Smooth muscle cell (in vitro differentiated cells): Measurements from ENCODE around the gene HSPA9. TPM values are rescaled to one million over a fixed set of nuclear protein-coding genes. Genes with fewer than 3 reads are reported as not detected.

ENCODE experiments used
- DNase-seq: peaks from one replicate; lab custom pipeline; 2025; ENCODE audit not compliant: unreplicated experiment; lab: John Stamatoyannopoulos, UW
- H2AFZ ChIP-seq: fragments of 200-600 bp; sonication (generic); 2 replicates; pipeline ENCODE4 v1.6.0; 2016; ENCODE audit warnings: antibody characterized with exemption, low read depth, mild to moderate bottlenecking
- H3F3A ChIP-seq: fragments of 200-600 bp; sonication (generic); 2 replicates; pipeline ENCODE4 v1.6.0; 2017; ENCODE audit warnings: antibody characterized with exemption, low read depth
- H3K27ac ChIP-seq: fragments of 200-600 bp; sonication (generic); 2 replicates; pipeline ENCODE4 v1.5.1; 2016; ENCODE audit warnings: low read depth, mild to moderate bottlenecking
- H3K27me3 ChIP-seq: fragments of 200-600 bp; sonication (generic); 2 replicates; pipeline ENCODE4 v1.6.1; 2016; ENCODE audit warnings: low read depth, mild to moderate bottlenecking
- H3K36me3 ChIP-seq: fragments of 200-600 bp; sonication (generic); 2 replicates; pipeline ENCODE4 v1.5.1; 2016; ENCODE audit warnings: low read depth
- H3K4me1 ChIP-seq: fragments of 200-600 bp; sonication (generic); 2 replicates; pipeline ENCODE4 v1.5.1; 2016; ENCODE audit warnings: low read depth
- H3K4me2 ChIP-seq: fragments of 200-600 bp; sonication (generic); 2 replicates; pipeline ENCODE4 v1.6.0; 2016; ENCODE audit warnings: mild to moderate bottlenecking
- H3K4me3 ChIP-seq: fragments of 200-600 bp; sonication (generic); 2 replicates; pipeline ENCODE4 v1.5.1; 2016; ENCODE audit warnings: mild to moderate bottlenecking
- H3K79me2 ChIP-seq: fragments of 200-600 bp; sonication (generic); 2 replicates; pipeline ENCODE4 v1.6.0; 2016; ENCODE audit warnings: low read depth, mild to moderate bottlenecking
- H3K9ac ChIP-seq: fragments of 200-600 bp; sonication (generic); 2 replicates; pipeline ENCODE4 v1.6.0; 2016; ENCODE audit warnings: low read depth
- H3K9me3 ChIP-seq: fragments of 200-600 bp; sonication (generic); replicated peaks from 2 replicates; pipeline ENCODE4 v1.5.1; 2016; ENCODE audit warnings: low read depth
- H4K20me1 ChIP-seq: fragments of 200-600 bp; sonication (generic); 2 replicates; pipeline ENCODE4 v1.6.0; 2016; ENCODE audit warnings: low read depth
- CTCF ChIP-seq: fragments of 200-600 bp; sonication (generic); IDR thresholded peaks from 2 replicates; pipeline ENCODE4 v1.5.1; 2017; ENCODE audit warnings: borderline replicate concordance, mild to moderate bottlenecking, antibody characterized with exemption; ENCODE audit not compliant: insufficient read depth, poor library complexity, severe bottlenecking
- WGBS: methylation state at CpG from one replicate; pipeline ENCODE4 v1.1.7; 2016; ENCODE audit warnings: low lambda C conversion rate; 5-methylcytosine and 5-hydroxymethylcytosine counted together
- polyA plus RNA-seq: library from polyadenylated mRNA; unstranded; fragments of >200 nt; fragmentation: Nextera tagmentation; extraction: Ambion mirVana; gene quantifications from 2 replicates; pipeline ENCODE4 v1.2.1, GENCODE V29; 2016
- total RNA-seq: library from RNA; depleted of rRNA; stranded (reverse); fragments of >200 nt; gene quantifications from 2 replicates; pipeline ENCODE4 v1.2.3, GENCODE V29; 2014

Gene HSPA9
- total RNA-seq (263 and 317 TPM in 2 replicates), polyA plus RNA-seq (136 and 157 TPM in 2 replicates)

- no peaks in the 10 kb centered on the region for H3K27me3 ChIP-seq
- no peaks in the 10 kb centered on the region for H3K36me3 ChIP-seq
- peak within 1 kb of the TSS; percentile 95 for H3K4me2 ChIP-seq
- peak within 1 kb of the TSS; percentile 80 for H3K4me3 ChIP-seq
- no peaks in the 10 kb centered on the region for H3K9me3 ChIP-seq
- no peak for TF ChIP-seq CTCF
- peaks cover 14% of the 10 kb centered on the region for H3K4me1 ChIP-seq
- peaks cover 43% of the 10 kb centered on the region for H3K79me2 ChIP-seq
- peak; percentile 98 for DNase-seq
- H3K9ac ChIP-seq = peak within 1 kb of the TSS; percentile 99
- peak within 1 kb of the TSS; percentile 98 for H3K27ac ChIP-seq
- WGBS = 1% methylated on average over 73 of the region's 73 CpGs
- peak within 1 kb of the TSS; percentile 91 for H2AFZ ChIP-seq
- no peaks in the 10 kb centered on the region for H3F3A ChIP-seq
- peaks cover 29% of the 10 kb centered on the region for H4K20me1 ChIP-seq
Observed at GRCh38 chr5:138575194-138576015, at the start of gene HSPA9. HSPA9 (minus strand) TSS chr5:138575401; CDS start chr5:138575318, 83 bp downstream.

- DNase-seq = no peak
- Histone ChIP-seq H3K4me1 (no peaks in the 10 kb centered on the region), H3F3A (no peaks in the 10 kb centered on the region), H3K27me3 (no peaks in the 10 kb centered on the region), H3K9ac (no peak overlapping the region), H3K79me2 (no peaks in the 10 kb centered on the region), H3K4me3 (no peak overlapping the region), H3K27ac (no peak overlapping the region), H3K4me2 (no peak overlapping the region), H4K20me1 (no peaks in the 10 kb centered on the region), H3K9me3 (no peaks in the 10 kb centered on the region), H3K36me3 (no peaks in the 10 kb centered on the region), H2AFZ (no peak overlapping the region)
- TF ChIP-seq CTCF = no peak
- WGBS = 93% methylated on average over 4 of the region's 4 CpGs
Observed at GRCh38 chr5:138623053-138623452, 47.9 kb upstream of the HSPA9 start.

- no peak overlapping the region for H3K9ac ChIP-seq
- TF ChIP-seq CTCF = no peak
- H3K36me3 ChIP-seq = no peaks in the 10 kb centered on the region
- no peaks in the 10 kb centered on the region for H3K27me3 ChIP-seq
- DNase-seq = no peak
- no peak overlapping the region for H3K4me2 ChIP-seq
- WGBS = 60% methylated on average over 4 of the region's 4 CpGs
- H3K4me3 ChIP-seq = no peak overlapping the region
- H3K9me3 ChIP-seq = no peaks in the 10 kb centered on the region
- no peak overlapping the region for H3K27ac ChIP-seq
- no peaks in the 10 kb centered on the region for H3F3A ChIP-seq
- H4K20me1 ChIP-seq = no peaks in the 10 kb centered on the region
- no peaks in the 10 kb centered on the region for H3K79me2 ChIP-seq
- no peaks in the 10 kb centered on the region for H3K4me1 ChIP-seq
- H2AFZ ChIP-seq = no peak overlapping the region
Observed at GRCh38 chr5:138622051-138622450, 46.9 kb upstream of the HSPA9 start.
